ENCODE results near the gene KCNH3.
"Not testable (repeated sequence)": the region's sequence is repeated elsewhere in the genome, so short reads cannot be mapped to it uniquely, and the experiment has no call there.

The KCNH3 gene

GRCh38 chr12:49531745-49532144 lies 7.1 kb upstream of the KCNH3 start:
- Histone ChIP-seq H3K27me3 (peaks cover 1% of the 10 kb centered on the region), H3K36me3 (no peaks in the 10 kb centered on the region; the same call in 1 of the 2 replicates), H3K4me3 (ENCODE audit: low read depth, low read length) (no peak overlapping the region), H3K9me3 (no peaks in the 10 kb centered on the region), H3K4me1 (no peaks in the 10 kb centered on the region)
- DNase-seq: no peak
- no peak for TF ChIP-seq CTCF (IDR thresholded peaks at IDR 0.05; ENCODE audit: low read depth, low read length)

GRCh38 chr12:49533331-49533730 lies 5.5 kb upstream of the KCNH3 start:
- TF ChIP-seq CTCF (IDR thresholded peaks at IDR 0.05; ENCODE audit: low read depth, low read length): no peak
- Histone ChIP-seq H3K9me3 (no peaks in the 10 kb centered on the region), H3K4me3 (ENCODE audit: low read depth, low read length) (no peak overlapping the region), H3K4me1 (peaks cover 2% of the 10 kb centered on the region; the same call in 1 of the 2 replicates), H3K27me3 (peaks cover 15% of the 10 kb centered on the region), H3K36me3 (no peaks in the 10 kb centered on the region; the same call in 1 of the 2 replicates)
- no peak for DNase-seq

GRCh38 chr12:49534122-49534521 lies 4.7 kb upstream of the KCNH3 start:
- not testable (repeated sequence) for H3K4me3 ChIP-seq (ENCODE audit: low read depth, low read length); H3K9me3 ChIP-seq; DNase-seq; H3K36me3 ChIP-seq; H3K4me1 ChIP-seq
- H3K27me3 ChIP-seq: peaks cover 21% of the 10 kb centered on the region

- H3K4me3 ChIP-seq (ENCODE audit: low read depth, low read length): no peak overlapping the region
- H3K36me3 ChIP-seq: no peaks in the 10 kb centered on the region
- TF ChIP-seq CTCF (IDR thresholded peaks at IDR 0.05; ENCODE audit: low read depth, low read length): no peak
- no peaks in the 10 kb centered on the region for H3K9me3 ChIP-seq
- peaks cover 28% of the 10 kb centered on the region for H3K27me3 ChIP-seq
- peaks cover 2% of the 10 kb centered on the region; the same call in 1 of the 2 replicates for H3K4me1 ChIP-seq
- peak; percentile 45 for DNase-seq
These were observed 4.0 kb upstream of the KCNH3 start for GRCh38 chr12:49534731-49535278.

- Histone ChIP-seq H3K4me3 (ENCODE audit: low read depth, low read length) (no peak overlapping the region), H3K4me1 (peaks cover 2% of the 10 kb centered on the region; the same call in 1 of the 2 replicates), H3K27me3 (peaks cover 31% of the 10 kb centered on the region), H3K9me3 (no peaks in the 10 kb centered on the region), H3K36me3 (no peaks in the 10 kb centered on the region)
- TF ChIP-seq CTCF (IDR thresholded peaks at IDR 0.05; ENCODE audit: low read depth, low read length): no peak
- DNase-seq: no peak
These were observed 2.8 kb upstream of the KCNH3 start for GRCh38 chr12:49535921-49536525.

- TF ChIP-seq CTCF (IDR thresholded peaks at IDR 0.05; ENCODE audit: low read depth, low read length): no peak
- Histone ChIP-seq H3K4me3 (ENCODE audit: low read depth, low read length) (no peak overlapping the region), H3K4me1 (peaks cover 2% of the 10 kb centered on the region; the same call in 1 of the 2 replicates)
These were observed 2.2 kb upstream of the KCNH3 start for GRCh38 chr12:49536526-49537071.

More at GRCh38 chr12:49536526-49537071, 2.2 kb upstream of the KCNH3 start:
- no peaks in the 10 kb centered on the region for H3K36me3 ChIP-seq
- no peaks in the 10 kb centered on the region for H3K9me3 ChIP-seq
- DNase-seq: no peak
- peaks cover 31% of the 10 kb centered on the region for H3K27me3 ChIP-seq

Data from BE2C (cell line).